Thyroid gland (tissue), 4 donors: ENCODE results near the gene GNRHR.

Experiments
- CTCF ChIP-seq, 6 experiments: fragments of 200-600 bp in 3 of 6; fragments of 450-650 bp in 3 of 6; sonication (generic) in 3 of 6; IDR thresholded peaks; one replicate each; pipeline ENCODE4 v1.5.1; 2016 to 2019; ENCODE audit warnings: antibody characterized with exemption in 6 of 6, mild to moderate bottlenecking in 2 of 6, inconsistent platforms in 1 of 6, moderate library complexity in 1 of 6
- POLR2A ChIP-seq, 2 donors: fragments of 450-650 bp; IDR thresholded peaks; one replicate each; pipeline ENCODE4 v1.6.1; 2017; ENCODE audit warnings: antibody characterized with exemption in 2 of 2, mild to moderate bottlenecking in 2 of 2, moderate library complexity in 1 of 2

DNA sequence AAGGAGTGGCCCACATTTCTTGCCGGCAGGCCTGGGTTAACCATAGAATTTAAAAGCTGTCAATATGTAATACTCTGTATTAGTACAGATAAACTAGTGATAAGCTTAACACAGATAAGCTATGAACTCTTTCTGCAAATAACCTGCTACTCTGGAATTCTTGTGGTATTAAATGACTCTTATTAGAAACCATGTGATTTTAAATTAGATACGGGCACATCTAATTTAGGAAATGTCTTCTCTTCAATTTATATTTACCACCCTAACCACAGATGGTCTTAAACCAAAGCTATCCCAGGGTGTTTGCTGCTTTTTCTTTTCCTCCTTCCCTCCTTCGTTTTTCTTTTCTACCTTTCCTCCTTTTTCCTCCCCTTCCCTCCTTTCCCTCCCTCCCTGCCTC lies 4.9 kb downstream of the GNRHR start:
- TF ChIP-seq CTCF (IDR thresholded peaks at IDR 0.05) (no peak), POLR2A (IDR thresholded peaks at IDR 0.05) (no peak)
